ENCODE measurements around the gene CEP104.

Gene CEP104

GRCh38 chr1:3799976-3800685, 56.9 kb downstream of the CEP104 start:
- TF ChIP-seq CTCF (IDR thresholded peaks at IDR 0.05): no peak

- TF ChIP-seq CTCF (IDR thresholded peaks at IDR 0.05): no peak
Observed at GRCh38 chr1:3796215-3797061, 60.6 kb downstream of the CEP104 start, which contains the start of gene LRRC47. LRRC47 (minus strand) TSS chr1:3796498; CDS start chr1:3796476, 22 bp downstream.

GRCh38 chr1:3795453-3796214, 61.4 kb downstream of the CEP104 start:
- no peak for TF ChIP-seq CTCF (IDR thresholded peaks at IDR 0.05)

GRCh38 chr1:3790952-3791351, 66.1 kb downstream of the CEP104 start:
- TF ChIP-seq CTCF (IDR thresholded peaks at IDR 0.05): no peak

GRCh38 chr1:3790500-3790923, 66.5 kb downstream of the CEP104 start:
- TF ChIP-seq CTCF (IDR thresholded peaks at IDR 0.05): no peak

GRCh38 chr1:3789421-3790300, 67.3 kb downstream of the CEP104 start:
- TF ChIP-seq CTCF (IDR thresholded peaks at IDR 0.05): no peak

All from LNCAP (cell line).